SK-N-SH (cell line): ENCODE results near the gene TRDN. TPM values are rescaled to one million over a fixed set of nuclear protein-coding genes. Genes with fewer than 3 reads are reported as not detected.
"Not testable (repeated sequence)": the region's sequence is repeated elsewhere in the genome, so short reads cannot be mapped to it uniquely, and the experiment has no call there.

Experiments used
- CTCF ChIA-PET: fragments of 300-600, 350-600 bp; formaldehyde crosslinking; extraction: SDS; loops from one replicate; lab custom pipeline; 2021; lab: Yijun Ruan, JAX
- POLR2A ChIA-PET: fragments of 350-600 bp; sonication (Branson Sonifier 250); formaldehyde crosslinking; extraction: SDS; loops from one replicate; lab custom pipeline; 2020; ENCODE audit warnings: antibody characterized with exemption, inconsistent platforms; lab: Yijun Ruan, JAX
- DNase-seq: peaks from one replicate; pipeline ENCODE4 v3.0.0; 2012
- H2AFZ ChIP-seq: fragments of 200-600 bp; sonication (generic); 2 replicates; pipeline ENCODE4 v1.8.1; 2016; ENCODE audit warnings: antibody characterized with exemption, mild to moderate bottlenecking, low read depth
- H3F3A ChIP-seq: fragments of 200-600 bp; sonication (generic); replicated peaks from 2 replicates; pipeline ENCODE3; 2016; ENCODE audit warnings: antibody characterized with exemption, mild to moderate bottlenecking; ENCODE audit not compliant: insufficient read depth
- H3K27ac ChIP-seq, 2 experiments: fragments of 200-500 bp in 1 of 2; fragments of 200-600 bp in 1 of 2; sonication (Bioruptor generic) in 1 of 2; sonication (generic), shearing (Covaris generic) in 1 of 2; 2 replicates each; pipeline versions ENCODE4 v1.5.1 to v1.6.1; 2014 to 2016; ENCODE audit warnings: low read depth in 2 of 2, inconsistent platforms in 1 of 2, low read length in 1 of 2, mild to moderate bottlenecking in 1 of 2, mixed read lengths in 1 of 2
- H3K27me3 ChIP-seq: fragments of 200-600 bp; sonication (generic), shearing (Covaris generic); 2 replicates; pipeline ENCODE4 v1.6.1; 2016; ENCODE audit warnings: mixed run types; ENCODE audit not compliant: insufficient read depth
- H3K36me3 ChIP-seq, 2 experiments: fragments of 200-500 bp in 1 of 2; fragments of 200-600 bp in 1 of 2; sonication (Bioruptor generic) in 1 of 2; sonication (generic) in 1 of 2; replicated peaks in 1 of 2; 2 replicates each; pipeline versions ENCODE3 to v1.5.1; 2014 to 2016; ENCODE audit warnings: low read length in 1 of 2, mild to moderate bottlenecking in 1 of 2; ENCODE audit not compliant: insufficient read depth in 2 of 2, control insufficient read depth in 1 of 2
- H3K4me1 ChIP-seq, 2 experiments: fragments of 200-500 bp in 1 of 2; fragments of 200-600 bp in 1 of 2; sonication (Bioruptor generic) in 1 of 2; sonication (generic), shearing (Covaris generic) in 1 of 2; 2 replicates each; pipeline versions ENCODE4 v1.5.1 to v1.6.1; 2014 to 2016; ENCODE audit warnings: low read depth in 1 of 2, low read length in 1 of 2, mixed run types in 1 of 2; ENCODE audit not compliant: insufficient read depth in 2 of 2, control insufficient read depth in 1 of 2
- H3K4me2 ChIP-seq: fragments of 200-600 bp; sonication (generic), shearing (Covaris generic); 2 replicates; pipeline ENCODE4 v1.6.1; 2017; ENCODE audit warnings: mixed run types
- H3K4me3 ChIP-seq, 2 experiments: fragments of 200-500 bp in 1 of 2; fragments of 200-600 bp in 1 of 2; sonication (Bioruptor generic) in 1 of 2; sonication (generic), shearing (Covaris generic) in 1 of 2; 2 replicates each; pipeline versions ENCODE4 v1.5.1 to v1.8.1; 2014 to 2016; ENCODE audit warnings: low read depth in 2 of 2, inconsistent platforms in 1 of 2, low read length in 1 of 2, mild to moderate bottlenecking in 1 of 2, mixed read lengths in 1 of 2, moderate library complexity in 1 of 2
- H3K79me2 ChIP-seq: fragments of 200-600 bp; sonication (generic); 2 replicates; pipeline ENCODE4 v1.8.1; 2017; ENCODE audit warnings: mild to moderate bottlenecking; ENCODE audit not compliant: insufficient read depth
- H3K9ac ChIP-seq: fragments of 200-600 bp; sonication (generic); 2 replicates; pipeline ENCODE4 v1.6.1; 2017; ENCODE audit warnings: mixed run types
- H3K9me2 ChIP-seq: fragments of 200-600 bp; sonication (generic); 2 replicates; pipeline ENCODE4 v1.6.1; 2017; ENCODE audit warnings: mixed run types
- H3K9me3 ChIP-seq: fragments of 200-600 bp; sonication (generic); 2 replicates; pipeline ENCODE4 v1.6.1; 2017; ENCODE audit warnings: mixed run types, mild to moderate bottlenecking, moderate library complexity
- H4K20me1 ChIP-seq: fragments of 200-600 bp; sonication (generic); 2 replicates; pipeline ENCODE4 v1.6.1; 2017; ENCODE audit warnings: mild to moderate bottlenecking, mixed run types; ENCODE audit not compliant: insufficient read depth
- CHD2 ChIP-seq: fragments of 150-350 bp; IDR thresholded peaks from 2 replicates; pipeline ENCODE4 v1.6.1; 2018; ENCODE audit warnings: low read length; ENCODE audit not compliant: partially characterized antibody
- CTCF ChIP-seq: fragments of 200-600 bp; sonication (generic); IDR thresholded peaks from 2 replicates; pipeline ENCODE4 v1.6.1; 2017; ENCODE audit warnings: antibody characterized with exemption, mild to moderate bottlenecking, moderate library complexity
- ELF1 ChIP-seq: IDR thresholded peaks from 2 replicates; pipeline ENCODE4 v1.4.0; 2012
- EZH2phosphoT487 ChIP-seq: fragments of 200-600 bp; sonication (generic); IDR thresholded peaks from 2 replicates; pipeline ENCODE4 v1.6.1; 2017; ENCODE audit warnings: low read depth, mixed run types, mild to moderate bottlenecking, antibody characterized with exemption, moderate library complexity, borderline replicate concordance
- GATA2 ChIP-seq: sonication (generic); formaldehyde crosslinking; IDR thresholded peaks from 2 replicates; pipeline ENCODE4 v1.5.0; 2020; ENCODE audit warnings: mild to moderate bottlenecking, missing genetic modification reagents
- JUND ChIP-seq: IDR thresholded peaks from 2 replicates; pipeline ENCODE4 v1.4.0; 2012
- NFIC ChIP-seq: IDR thresholded peaks from 2 replicates; pipeline ENCODE4 v1.4.0; 2012; ENCODE audit warnings: borderline replicate concordance
- REST ChIP-seq: IDR thresholded peaks from 2 replicates; pipeline ENCODE4 v1.6.1; 2012; ENCODE audit warnings: mild to moderate bottlenecking, low read depth, low read length, moderate library complexity
- TCF12 ChIP-seq: IDR thresholded peaks from 2 replicates; pipeline ENCODE4 v1.4.0; 2012
- TEAD4 ChIP-seq: IDR thresholded peaks from 2 replicates; pipeline ENCODE4 v1.4.0; 2012; ENCODE audit warnings: mild to moderate bottlenecking, borderline replicate concordance; ENCODE audit not compliant: insufficient read depth
- USF2 ChIP-seq: fragments of 150-350 bp; IDR thresholded peaks from 2 replicates; pipeline ENCODE4 v1.6.1; 2017; ENCODE audit warnings: antibody characterized with exemption, low read length, low read depth, borderline replicate concordance
- ZBTB33 ChIP-seq: IDR thresholded peaks from 2 replicates; pipeline ENCODE4 v1.4.0; 2012; ENCODE audit warnings: low read depth, borderline replicate concordance
- WGBS: methylation state at CpG from one replicate; pipeline ENCODE4 v1.1.6; 2017; ENCODE audit warnings: low lambda C conversion rate; 5-methylcytosine and 5-hydroxymethylcytosine counted together
- polyA plus RNA-seq, 3 experiments: library from polyadenylated mRNA; depleted of rRNA; stranded (reverse); fragments of >200 nt; gene quantifications; 2 replicates each; pipeline ENCODE4 v1.2.3, GENCODE V29; 2012

The TRDN gene
- polyA plus RNA-seq, 1 of the 3 experiments (the other 2 are of a cell fraction) = not detected

GRCh38 chr6:123562264-123562663 is 74.5 kb downstream of the TRDN start:
- Histone ChIP-seq H3K4me3 (no peak overlapping the region), H3K79me2 (no peaks in the 10 kb centered on the region), H2AFZ (no peak overlapping the region), H3K27me3 (no peaks in the 10 kb centered on the region; the same call in 1 of the 2 replicates), H3K9ac (no peak overlapping the region), H3K9me3 (no peaks in the 10 kb centered on the region), H3K4me2 (no peak overlapping the region), H3K27ac (no peak overlapping the region), H4K20me1 (no peaks in the 10 kb centered on the region), H3K4me1 (no peaks in the 10 kb centered on the region; a peak in 1 of 4 replicates), H3K36me3 (no peaks in the 10 kb centered on the region), H3F3A (no peaks in the 10 kb centered on the region), H3K9me2 (no peaks in the 10 kb centered on the region)
- POLR2A ChIA-PET = no interaction called here
- DNase-seq = no peak
- 7% methylated on average over 1 of the region's 1 CpG for WGBS
- TF ChIP-seq CHD2 (no peak), JUND (no peak), CTCF (no peak), NFIC (no peak), TCF12 (no peak), ELF1 (no peak), GATA2 (CRISPR knock-in tag) (no peak), ZBTB33 (no peak), TEAD4 (no peak), USF2 (no peak), EZH2phosphoT487 (no peak), REST (no peak)
- CTCF ChIA-PET = no interaction called here

- CTCF ChIA-PET, H3K9me3 ChIP-seq, POLR2A ChIA-PET, H4K20me1 ChIP-seq, H3K9ac ChIP-seq, H3K4me1 ChIP-seq, H3K36me3 ChIP-seq, H3F3A ChIP-seq, DNase-seq, H2AFZ ChIP-seq, H3K4me2 ChIP-seq, H3K27ac ChIP-seq, H3K9me2 ChIP-seq, H3K4me3 ChIP-seq, H3K27me3 ChIP-seq, H3K79me2 ChIP-seq: not testable (repeated sequence)
- WGBS = 47% methylated on average over 5 of the region's 5 CpGs
These were observed 76.9 kb downstream of the TRDN start for GRCh38 chr6:123559816-123560215.

DNA sequence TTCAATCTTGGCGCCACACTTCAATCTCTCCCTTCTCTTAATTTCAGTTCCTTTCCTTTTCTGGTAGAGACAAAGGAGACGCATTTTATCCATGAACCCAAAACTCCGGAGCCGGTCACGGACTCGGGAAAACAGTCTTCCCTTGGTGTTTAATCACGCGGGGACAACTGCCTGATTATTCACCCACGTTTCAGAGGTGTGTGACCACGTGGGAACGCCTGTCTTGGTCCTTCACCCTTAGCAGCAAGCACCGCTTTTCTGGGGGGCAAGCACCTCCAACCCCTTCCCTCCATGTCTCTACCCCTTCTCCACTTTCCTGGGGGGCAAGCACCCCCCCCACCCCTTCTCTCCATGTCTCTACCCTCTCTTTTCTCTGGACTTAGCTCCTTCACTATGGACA is 79.3 kb downstream of the TRDN start:
- H3K27ac ChIP-seq, H4K20me1 ChIP-seq, H3K79me2 ChIP-seq, H3K36me3 ChIP-seq, POLR2A ChIA-PET, H3K27me3 ChIP-seq, H3K9me2 ChIP-seq, H3K4me2 ChIP-seq, H3K4me1 ChIP-seq, DNase-seq, H2AFZ ChIP-seq, H3K4me3 ChIP-seq, H3K9ac ChIP-seq, CTCF ChIA-PET, H3K9me3 ChIP-seq, H3F3A ChIP-seq: not testable (repeated sequence)
- WGBS = 33% methylated on average over 12 of the region's 12 CpGs
